GM21619 (cell line): ENCODE data around the gene EXOC4.

ENCODE experiments used
- ATAC-seq: cut with Tn5 transposase; IDR thresholded peaks from one replicate; pipeline ENCODE4 v1.9.1; 2021; ENCODE audit not compliant: unreplicated experiment

EXOC4 gene

DNA sequence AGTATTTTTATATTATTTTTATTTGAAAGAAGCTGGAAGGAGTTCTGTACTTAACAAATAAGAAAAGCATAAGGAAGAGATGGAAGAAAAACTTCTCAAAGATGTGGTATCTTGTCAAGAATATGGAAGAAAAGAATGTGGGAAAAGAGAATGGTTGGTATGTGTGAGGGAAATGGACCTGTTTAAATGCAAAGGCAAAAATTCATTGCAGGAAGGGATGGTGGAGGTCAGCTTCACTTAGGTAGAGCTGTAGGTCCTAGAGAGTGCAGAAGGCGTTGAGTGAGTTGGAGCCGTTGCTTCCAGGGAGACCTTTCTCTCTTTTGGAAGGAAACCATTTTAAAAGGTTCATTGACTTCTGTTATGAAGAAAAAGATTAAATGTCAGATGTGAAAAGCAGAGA lies 107.3 kb downstream of the EXOC4 start:
- no peak for ATAC-seq

GRCh38 chr7:133361806-133362205 lies 108.9 kb downstream of the EXOC4 start:
- ATAC-seq, result no peak

DNA sequence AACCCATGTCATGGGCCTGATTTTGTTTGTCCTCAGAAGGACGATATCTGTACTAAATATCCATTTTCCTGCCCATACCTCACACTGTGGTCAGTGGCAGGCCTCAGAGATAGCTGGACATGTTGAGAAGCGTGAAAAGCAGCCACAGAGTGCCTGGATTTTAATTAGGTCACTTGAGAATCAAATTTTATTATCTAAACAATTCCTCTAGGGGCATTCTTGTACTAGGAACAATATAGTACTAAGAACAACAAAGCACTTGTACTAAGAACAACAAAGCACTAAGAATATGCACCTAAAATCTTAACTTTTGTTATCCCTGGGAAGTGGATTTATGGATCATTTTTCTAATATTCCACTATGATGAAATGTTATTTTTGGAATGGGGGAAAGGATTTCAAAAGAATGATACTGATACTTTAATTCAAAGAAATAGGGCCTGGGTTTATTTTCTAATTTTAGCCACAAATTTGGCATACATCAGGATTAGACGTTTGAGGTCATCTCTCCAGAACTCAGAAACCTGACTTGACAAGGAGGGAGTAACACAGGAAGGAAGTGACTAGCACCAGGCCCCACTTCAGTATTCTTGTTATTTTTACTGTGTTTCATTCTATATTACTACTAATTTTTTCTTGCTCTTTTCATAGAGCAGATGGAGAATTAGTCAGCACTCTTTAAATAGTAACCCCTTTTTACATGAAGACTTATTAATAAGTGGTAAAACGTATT lies 112.2 kb downstream of the EXOC4 start:
- no peak for ATAC-seq

DNA sequence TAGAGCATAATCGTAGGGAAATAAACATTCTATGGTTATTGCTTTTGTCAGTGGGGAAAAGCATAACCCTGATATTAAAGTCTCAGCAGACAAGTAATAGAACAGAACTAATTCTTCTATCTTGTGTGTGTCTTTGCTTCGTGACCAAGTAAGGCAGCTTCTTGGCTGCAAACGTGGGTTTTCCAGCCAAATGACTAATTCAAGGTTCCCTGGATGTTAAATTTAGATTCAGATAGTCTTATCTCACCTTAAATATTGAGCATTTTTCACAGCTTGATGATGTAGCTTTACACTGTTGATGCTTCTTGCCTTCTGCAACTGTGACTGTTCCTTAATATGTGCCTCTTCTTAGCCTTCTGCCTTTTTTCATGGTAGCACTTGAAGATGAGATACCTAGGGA lies 113.0 kb downstream of the EXOC4 start:
- ATAC-seq, result no peak

GRCh38 chr7:133367561-133367960 lies 114.7 kb downstream of the EXOC4 start:
- ATAC-seq, result no peak

- ATAC-seq, result peak; percentile 50
Observed at GRCh38 chr7:133369130-133369529, 116.3 kb downstream of the EXOC4 start.

DNA sequence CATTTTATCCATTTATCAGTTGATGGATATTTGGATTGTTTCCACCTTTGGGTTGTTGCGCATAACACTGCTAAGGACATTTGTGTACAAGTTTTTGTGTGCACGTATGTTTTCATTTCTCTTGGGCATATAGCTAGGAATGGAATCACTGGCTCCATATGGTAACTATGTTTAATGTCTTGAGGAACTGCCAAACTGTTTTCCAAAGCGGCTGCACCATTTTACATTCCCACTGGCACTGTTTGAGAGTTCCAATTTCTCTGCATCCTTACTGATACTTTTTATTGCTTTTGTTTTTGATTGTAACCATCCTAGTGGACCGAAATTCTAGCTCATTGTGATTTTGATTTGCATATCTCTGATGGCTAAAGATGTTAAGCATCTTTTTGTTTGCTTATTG lies 118.7 kb downstream of the EXOC4 start:
- ATAC-seq, result no peak

- ATAC-seq, result no peak
Observed at GRCh38 chr7:133372337-133372736, 119.5 kb downstream of the EXOC4 start.

DNA sequence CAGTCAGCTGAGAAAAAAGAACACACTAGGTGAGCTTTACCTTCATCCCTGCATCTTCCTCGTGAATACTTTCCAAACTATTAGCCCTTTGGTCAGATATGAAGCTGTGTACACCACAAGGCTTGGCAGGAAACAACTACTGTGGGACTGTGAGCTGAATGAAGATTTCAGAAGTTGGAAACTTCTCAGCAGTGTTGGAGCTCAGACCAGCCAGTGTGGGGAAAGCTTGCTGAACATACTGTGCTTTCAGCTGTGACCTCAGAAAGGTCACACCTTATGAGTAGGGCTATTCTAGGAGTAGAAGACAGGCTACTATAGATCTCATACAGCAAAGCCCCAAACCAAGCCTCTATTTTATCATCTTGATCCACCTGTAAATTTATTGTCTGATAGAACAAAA lies 123.6 kb downstream of the EXOC4 start:
- no peak for ATAC-seq

DNA sequence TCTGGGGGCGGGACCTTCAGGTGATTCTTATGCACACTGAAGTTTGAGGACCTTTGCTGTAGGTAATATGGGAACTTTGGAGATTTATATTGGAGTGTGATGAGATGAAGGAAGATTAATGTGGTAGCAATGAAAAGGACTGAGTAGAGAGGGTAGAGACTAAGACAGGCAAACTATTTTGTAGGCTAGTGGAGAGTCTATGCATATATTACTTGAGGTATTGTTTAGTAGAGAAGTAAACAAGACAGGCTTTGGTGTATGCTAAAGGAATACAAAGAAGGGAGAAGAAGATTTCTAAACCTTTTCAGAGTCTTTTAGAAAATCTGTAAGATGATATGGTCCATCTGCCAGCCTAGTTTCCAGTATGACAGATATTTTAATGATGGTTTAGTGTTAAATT lies 129.1 kb downstream of the EXOC4 start:
- no peak for ATAC-seq

DNA sequence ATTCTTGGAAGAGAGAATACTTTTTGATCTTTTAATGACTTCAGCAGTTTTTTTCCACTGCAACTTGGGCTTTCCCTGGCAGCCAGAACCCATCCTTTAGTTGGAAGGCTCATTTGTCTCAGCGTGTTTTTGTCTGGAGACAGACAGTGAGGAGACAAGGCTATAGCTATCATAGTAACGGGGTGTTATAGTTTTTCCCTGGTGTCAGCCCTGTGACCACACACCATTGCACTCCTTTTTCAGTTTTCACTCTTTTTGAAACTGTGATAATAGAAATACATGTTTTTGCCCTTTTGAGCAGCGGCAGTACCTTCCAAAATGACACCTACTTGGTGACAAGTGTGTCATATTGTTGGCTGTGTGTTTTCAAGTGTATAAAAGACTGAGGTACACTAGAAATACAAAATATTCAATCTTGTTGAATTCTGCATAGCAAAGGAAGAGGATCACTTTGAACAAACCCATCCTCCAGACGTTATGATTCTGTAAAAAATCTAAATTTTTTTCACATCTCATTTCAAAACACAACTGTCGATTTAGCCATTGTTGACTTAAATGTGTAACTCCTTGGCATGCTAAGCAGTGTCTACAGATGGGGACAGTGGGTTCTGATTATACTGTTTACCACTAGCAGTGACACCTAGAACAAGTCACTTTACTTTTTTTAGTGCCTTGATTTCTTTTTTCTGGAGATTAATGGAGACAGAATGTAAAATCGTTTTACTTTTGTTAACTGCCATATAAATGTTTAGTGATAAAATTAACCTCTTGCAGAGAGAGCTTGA lies 130.1 kb downstream of the EXOC4 start:
- no peak for ATAC-seq

GRCh38 chr7:133386205-133386604 lies 133.3 kb downstream of the EXOC4 start:
- no peak for ATAC-seq

DNA sequence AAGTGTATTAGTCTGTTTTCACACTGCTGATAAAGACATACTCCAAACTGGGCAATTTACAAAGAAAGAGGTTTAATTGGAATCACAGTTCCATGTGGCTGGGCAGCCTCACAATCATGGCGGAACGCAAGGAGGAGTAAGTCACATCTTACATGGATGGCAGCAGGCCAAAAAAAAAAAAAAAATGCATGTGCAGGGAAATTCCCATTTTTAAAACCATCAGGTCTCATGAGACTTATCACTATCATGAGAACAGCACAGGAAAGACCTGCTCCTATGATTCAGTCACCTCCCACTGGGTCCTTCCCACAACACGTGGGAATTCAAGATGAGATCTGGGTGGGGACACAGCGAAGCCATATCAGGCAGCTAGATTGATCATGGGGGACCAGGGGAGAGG lies 136.8 kb downstream of the EXOC4 start:
- no peak for ATAC-seq

DNA sequence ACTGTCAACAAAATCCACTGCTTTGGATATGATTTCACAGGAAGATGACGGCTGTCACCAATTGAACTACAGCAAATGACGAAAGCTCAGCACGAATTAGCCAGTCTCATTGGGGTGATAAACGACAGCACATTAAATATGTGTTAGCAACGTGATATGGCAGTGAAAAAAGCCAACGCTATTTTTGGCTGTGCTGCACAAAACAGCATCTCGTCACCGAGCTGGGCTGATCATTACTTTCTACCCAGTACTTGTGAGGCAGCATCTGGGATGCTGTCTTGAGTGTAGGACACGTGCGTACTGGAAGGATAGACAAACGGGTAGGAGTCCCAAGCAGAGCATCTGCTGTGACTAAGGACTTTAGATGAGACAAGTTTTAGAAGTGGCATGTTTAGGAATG lies 138.3 kb downstream of the EXOC4 start:
- no peak for ATAC-seq

GRCh38 chr7:133394369-133394768 lies 141.5 kb downstream of the EXOC4 start:
- no peak for ATAC-seq

GRCh38 chr7:133395551-133395950 lies 142.7 kb downstream of the EXOC4 start:
- no peak for ATAC-seq

- no peak for ATAC-seq
Observed at GRCh38 chr7:133398506-133398905, 145.6 kb downstream of the EXOC4 start.

GRCh38 chr7:133401225-133401624 lies 148.3 kb downstream of the EXOC4 start:
- ATAC-seq, result no peak

- ATAC-seq, result no peak
Observed at GRCh38 chr7:133408212-133408611, 155.3 kb downstream of the EXOC4 start.

DNA sequence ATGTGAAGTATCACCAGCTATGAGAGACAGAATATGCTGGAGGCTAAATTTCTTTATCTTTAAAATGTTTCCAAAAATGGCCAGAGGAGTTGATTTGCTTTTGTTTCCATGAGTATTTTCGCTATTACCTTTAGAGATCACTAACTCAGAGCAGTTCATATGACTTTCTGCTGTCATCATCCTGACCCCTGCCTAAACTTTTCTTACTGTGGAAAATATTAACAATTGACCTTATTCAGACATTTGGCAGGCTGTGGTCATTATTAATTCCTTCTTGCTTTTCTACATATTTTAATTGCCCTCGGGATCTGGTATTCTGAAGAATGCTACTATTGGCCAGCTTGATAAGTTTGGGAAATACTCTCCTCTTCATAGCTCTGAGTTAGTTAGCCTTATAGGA lies 156.5 kb downstream of the EXOC4 start:
- no peak for ATAC-seq

DNA sequence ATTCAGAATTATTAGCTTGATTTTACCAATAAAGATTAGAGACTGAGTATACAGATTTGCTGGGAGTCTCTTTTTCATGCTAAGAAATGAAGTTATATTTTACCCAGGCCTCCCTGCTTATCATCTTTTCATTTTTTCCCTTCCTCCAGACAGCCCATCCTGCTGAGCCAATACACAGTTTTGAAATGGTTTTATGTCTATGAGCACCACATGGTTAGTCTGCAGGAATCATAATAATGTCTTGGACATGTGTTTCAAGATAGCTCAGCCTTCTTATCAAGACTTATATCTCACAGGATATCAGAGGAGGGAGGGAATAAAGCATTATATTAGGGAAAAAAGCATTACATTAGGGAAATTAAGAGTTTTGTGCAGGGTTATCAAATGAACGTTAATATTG lies 157.1 kb downstream of the EXOC4 start:
- no peak for ATAC-seq

GRCh38 chr7:133411395-133411794 lies 158.5 kb downstream of the EXOC4 start:
- no peak for ATAC-seq

DNA sequence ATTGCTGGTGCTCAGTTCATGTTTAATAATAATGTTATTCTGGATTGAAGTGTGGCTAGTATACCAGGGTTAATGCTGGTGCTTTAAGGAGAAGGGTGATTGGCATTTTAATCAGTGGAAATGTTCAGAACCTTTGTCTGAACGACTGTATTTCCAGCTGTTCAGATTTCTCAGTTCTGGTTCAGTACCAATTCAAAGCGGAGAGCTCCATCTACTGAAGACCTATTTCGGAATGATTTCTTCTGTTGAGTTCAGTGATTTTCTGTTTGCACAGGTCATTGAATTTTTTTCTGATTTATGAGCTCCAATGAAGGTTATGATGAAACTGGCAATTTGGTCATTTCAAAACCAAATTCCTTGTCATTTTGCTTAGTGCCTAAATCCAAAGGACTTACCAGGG lies 160.1 kb downstream of the EXOC4 start:
- ATAC-seq, result no peak
